Measurements from ENCODE around the gene GCFC2. TPM values are rescaled to one million over a fixed set of nuclear protein-coding genes. Genes with fewer than 3 reads are reported as not detected.

The GCFC2 gene
- total and polyA plus RNA-seq, 2 of the 13 experiments (the other 11 are each of a cell fraction or from before 2014, with no cell fraction given) = 26.8 to 49.0 TPM

DNA sequence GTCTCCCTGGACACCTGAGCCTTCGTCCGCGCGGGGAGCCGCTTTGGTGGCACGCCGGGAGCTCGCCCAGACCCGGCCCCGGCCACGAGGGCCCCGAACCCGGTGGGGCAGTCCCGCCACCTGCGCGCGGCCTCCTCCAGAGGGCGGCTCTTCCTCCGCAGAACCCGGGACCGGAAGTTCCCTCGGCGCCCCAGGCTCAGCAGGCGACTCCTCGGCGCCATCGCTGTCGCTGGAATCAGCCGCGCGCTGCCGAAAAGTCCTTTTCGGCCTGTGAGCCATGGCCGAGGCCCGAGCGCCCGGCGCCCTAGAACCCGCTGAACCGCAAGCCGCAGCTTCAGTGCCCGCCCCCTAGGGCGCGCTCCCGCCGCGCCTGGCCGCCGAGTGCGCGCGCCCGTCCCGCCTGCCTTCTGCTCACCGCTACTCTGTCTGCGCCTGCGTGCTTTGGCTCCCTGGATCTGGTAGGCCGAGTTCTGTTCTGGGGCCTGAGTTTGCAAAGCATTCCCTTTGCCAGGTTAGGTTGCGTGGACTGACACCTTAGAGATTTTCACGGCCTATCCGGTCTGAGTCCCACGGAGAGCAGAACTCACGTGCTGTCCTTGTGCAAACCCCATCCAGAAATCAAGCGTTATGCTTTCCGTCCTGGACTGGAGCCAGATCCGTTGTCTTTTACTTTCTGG lies at the start of gene GCFC2 (continued):
- peak; percentile 90; the same call in 1 of the 2 replicates for TF ChIP-seq TOE1 (CRISPR knock-in tag; IDR thresholded peaks at IDR 0.05)
- TF ChIP-seq CC2D1A (CRISPR knock-in tag; IDR thresholded peaks at IDR 0.05) = peak; percentile 97
- TF ChIP-seq, protein P1, sequence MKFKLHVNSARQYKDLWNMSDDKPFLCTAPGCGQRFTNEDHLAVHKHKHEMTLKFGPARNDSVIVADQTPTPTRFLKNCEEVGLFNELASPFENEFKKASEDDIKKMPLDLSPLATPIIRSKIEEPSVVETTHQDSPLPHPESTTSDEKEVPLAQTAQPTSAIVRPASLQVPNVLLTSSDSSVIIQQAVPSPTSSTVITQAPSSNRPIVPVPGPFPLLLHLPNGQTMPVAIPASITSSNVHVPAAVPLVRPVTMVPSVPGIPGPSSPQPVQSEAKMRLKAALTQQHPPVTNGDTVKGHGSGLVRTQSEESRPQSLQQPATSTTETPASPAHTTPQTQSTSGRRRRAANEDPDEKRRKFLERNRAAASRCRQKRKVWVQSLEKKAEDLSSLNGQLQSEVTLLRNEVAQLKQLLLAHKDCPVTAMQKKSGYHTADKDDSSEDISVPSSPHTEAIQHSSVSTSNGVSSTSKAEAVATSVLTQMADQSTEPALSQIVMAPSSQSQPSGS (CRISPR knock-in tag; IDR thresholded peaks at IDR 0.05) = peak; percentile 85
- TF ChIP-seq SKI (IDR thresholded peaks at IDR 0.05; ENCODE audit: partially characterized antibody) = peak; percentile 73
- TF ChIP-seq, protein P2, sequence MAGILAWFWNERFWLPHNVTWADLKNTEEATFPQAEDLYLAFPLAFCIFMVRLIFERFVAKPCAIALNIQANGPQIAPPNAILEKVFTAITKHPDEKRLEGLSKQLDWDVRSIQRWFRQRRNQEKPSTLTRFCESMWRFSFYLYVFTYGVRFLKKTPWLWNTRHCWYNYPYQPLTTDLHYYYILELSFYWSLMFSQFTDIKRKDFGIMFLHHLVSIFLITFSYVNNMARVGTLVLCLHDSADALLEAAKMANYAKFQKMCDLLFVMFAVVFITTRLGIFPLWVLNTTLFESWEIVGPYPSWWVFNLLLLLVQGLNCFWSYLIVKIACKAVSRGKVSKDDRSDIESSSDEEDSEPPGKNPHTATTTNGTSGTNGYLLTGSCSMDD (CRISPR knock-in tag; IDR thresholded peaks at IDR 0.05) = peak; percentile 99
- no peak; the same call in 1 of the 2 replicates for TF ChIP-seq RCOR2 (CRISPR knock-in tag; IDR thresholded peaks at IDR 0.05)
- peak; percentile 99 for TF ChIP-seq ZNF543 (CRISPR knock-in tag; IDR thresholded peaks at IDR 0.05)
- TF ChIP-seq, protein P3, sequence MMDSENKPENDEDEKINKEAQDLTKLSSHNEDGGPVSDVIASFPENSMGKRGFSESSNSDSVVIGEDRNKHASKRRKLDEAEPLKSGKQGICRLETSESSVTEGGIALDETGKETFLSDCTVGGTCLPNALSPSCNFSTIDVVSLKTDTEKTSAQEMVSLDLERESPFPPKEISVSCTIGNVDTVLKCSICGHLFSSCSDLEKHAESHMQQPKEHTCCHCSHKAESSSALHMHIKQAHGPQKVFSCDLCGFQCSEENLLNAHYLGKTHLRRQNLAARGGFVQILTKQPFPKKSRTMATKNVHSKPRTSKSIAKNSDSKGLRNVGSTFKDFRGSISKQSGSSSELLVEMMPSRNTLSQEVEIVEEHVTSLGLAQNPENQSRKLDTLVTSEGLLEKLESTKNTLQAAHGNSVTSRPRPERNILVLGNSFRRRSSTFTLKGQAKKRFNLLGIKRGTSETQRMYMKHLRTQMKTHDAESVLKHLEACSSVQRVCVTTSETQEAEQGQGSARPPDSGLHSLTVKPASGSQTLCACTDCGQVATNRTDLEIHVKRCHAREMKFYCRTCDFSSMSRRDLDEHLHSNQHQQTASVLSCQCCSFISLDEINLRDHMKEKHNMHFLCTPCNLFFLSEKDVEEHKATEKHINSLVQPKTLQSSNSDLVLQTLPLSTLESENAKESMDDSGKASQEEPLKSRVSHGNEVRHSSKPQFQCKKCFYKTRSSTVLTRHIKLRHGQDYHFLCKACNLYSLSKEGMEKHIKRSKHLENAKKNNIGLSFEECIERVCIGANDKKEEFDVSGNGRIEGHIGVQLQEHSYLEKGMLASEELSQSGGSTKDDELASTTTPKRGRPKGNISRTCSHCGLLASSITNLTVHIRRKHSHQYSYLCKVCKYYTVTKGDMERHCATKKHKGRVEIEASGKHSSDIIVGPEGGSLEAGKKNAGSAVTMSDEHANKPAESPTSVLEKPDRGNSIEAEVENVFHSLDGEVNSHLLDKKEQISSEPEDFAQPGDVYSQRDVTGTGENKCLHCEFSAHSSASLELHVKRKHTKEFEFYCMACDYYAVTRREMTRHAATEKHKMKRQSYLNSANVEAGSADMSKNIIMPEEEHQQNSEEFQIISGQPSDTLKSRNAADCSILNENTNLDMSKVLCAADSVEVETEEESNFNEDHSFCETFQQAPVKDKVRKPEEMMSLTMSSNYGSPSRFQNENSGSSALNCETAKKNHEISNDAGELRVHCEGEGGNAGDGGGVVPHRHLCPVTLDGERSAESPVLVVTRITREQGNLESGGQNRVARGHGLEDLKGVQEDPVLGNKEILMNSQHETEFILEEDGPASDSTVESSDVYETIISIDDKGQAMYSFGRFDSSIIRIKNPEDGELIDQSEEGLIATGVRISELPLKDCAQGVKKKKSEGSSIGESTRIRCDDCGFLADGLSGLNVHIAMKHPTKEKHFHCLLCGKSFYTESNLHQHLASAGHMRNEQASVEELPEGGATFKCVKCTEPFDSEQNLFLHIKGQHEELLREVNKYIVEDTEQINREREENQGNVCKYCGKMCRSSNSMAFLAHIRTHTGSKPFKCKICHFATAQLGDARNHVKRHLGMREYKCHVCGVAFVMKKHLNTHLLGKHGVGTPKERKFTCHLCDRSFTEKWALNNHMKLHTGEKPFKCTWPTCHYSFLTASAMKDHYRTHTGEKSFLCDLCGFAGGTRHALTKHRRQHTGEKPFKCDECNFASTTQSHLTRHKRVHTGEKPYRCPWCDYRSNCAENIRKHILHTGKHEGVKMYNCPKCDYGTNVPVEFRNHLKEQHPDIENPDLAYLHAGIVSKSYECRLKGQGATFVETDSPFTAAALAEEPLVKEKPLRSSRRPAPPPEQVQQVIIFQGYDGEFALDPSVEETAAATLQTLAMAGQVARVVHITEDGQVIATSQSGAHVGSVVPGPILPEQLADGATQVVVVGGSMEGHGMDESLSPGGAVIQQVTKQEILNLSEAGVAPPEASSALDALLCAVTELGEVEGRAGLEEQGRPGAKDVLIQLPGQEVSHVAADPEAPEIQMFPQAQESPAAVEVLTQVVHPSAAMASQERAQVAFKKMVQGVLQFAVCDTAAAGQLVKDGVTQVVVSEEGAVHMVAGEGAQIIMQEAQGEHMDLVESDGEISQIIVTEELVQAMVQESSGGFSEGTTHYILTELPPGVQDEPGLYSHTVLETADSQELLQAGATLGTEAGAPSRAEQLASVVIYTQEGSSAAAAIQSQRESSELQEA (CRISPR knock-in tag; IDR thresholded peaks at IDR 0.05; ENCODE audit: not compliant biosample characterization) = peak; percentile 100
- TF ChIP-seq IKZF1 (IDR thresholded peaks at IDR 0.05) = no peak
- TF ChIP-seq MAF1 (CRISPR knock-in tag; IDR thresholded peaks at IDR 0.05; ENCODE audit: borderline replicate concordance) = peak; percentile 95
- peak; percentile 100 for TF ChIP-seq ZNF776 (CRISPR knock-in tag; IDR thresholded peaks at IDR 0.05)
- TF ChIP-seq POLR2AphosphoS2 (IDR thresholded peaks at IDR 0.05; ENCODE audit: low read depth, low read length) = peak; percentile 48; the same call in 1 of the 2 replicates
- peak; percentile 67 for TF ChIP-seq TSC22D2 (CRISPR knock-in tag; IDR thresholded peaks at IDR 0.05; ENCODE audit: borderline replicate concordance)
- TF ChIP-seq ZNF570 (CRISPR knock-in tag; IDR thresholded peaks at IDR 0.05; ENCODE audit: borderline replicate concordance) = peak; percentile 99
- TF ChIP-seq, protein P4, sequence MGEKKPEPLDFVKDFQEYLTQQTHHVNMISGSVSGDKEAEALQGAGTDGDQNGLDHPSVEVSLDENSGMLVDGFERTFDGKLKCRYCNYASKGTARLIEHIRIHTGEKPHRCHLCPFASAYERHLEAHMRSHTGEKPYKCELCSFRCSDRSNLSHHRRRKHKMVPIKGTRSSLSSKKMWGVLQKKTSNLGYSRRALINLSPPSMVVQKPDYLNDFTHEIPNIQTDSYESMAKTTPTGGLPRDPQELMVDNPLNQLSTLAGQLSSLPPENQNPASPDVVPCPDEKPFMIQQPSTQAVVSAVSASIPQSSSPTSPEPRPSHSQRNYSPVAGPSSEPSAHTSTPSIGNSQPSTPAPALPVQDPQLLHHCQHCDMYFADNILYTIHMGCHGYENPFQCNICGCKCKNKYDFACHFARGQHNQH (CRISPR knock-in tag; IDR thresholded peaks at IDR 0.05) = peak; percentile 99
- TF ChIP-seq, protein P5, sequence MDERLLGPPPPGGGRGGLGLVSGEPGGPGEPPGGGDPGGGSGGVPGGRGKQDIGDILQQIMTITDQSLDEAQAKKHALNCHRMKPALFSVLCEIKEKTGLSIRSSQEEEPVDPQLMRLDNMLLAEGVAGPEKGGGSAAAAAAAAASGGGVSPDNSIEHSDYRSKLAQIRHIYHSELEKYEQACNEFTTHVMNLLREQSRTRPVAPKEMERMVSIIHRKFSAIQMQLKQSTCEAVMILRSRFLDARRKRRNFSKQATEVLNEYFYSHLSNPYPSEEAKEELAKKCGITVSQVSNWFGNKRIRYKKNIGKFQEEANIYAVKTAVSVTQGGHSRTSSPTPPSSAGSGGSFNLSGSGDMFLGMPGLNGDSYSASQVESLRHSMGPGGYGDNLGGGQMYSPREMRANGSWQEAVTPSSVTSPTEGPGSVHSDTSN (CRISPR knock-in tag; IDR thresholded peaks at IDR 0.05) = no peak
